Thyroid gland (tissue), 4 donors: Measurements from ENCODE around the gene TAB3. TPM values are rescaled to one million over a fixed set of nuclear protein-coding genes. Genes with fewer than 3 reads are reported as not detected.

Experiments
- DNase-seq, 2 donors: peaks; one replicate each; pipeline ENCODE4 v3.0.0-alpha.2; 2019
- H3K27ac ChIP-seq, 3 donors: fragments of 200-600 bp; sonication (generic); 1 replicate in 2 of 3; 2 replicates in 1 of 3; pipeline ENCODE4 v1.5.1; 2016 to 2019; ENCODE audit warnings: mild to moderate bottlenecking in 1 of 3, moderate library complexity in 1 of 3
- H3K27me3 ChIP-seq: fragments of 200-600 bp; sonication (generic); one replicate; pipeline ENCODE4 v1.5.1; 2019
- H3K36me3 ChIP-seq, 2 donors: fragments of 200-600 bp; sonication (generic); one replicate each; pipeline ENCODE4 v1.5.1; 2016 to 2019
- H3K4me1 ChIP-seq, 2 donors: fragments of 200-600 bp; sonication (generic); one replicate each; pipeline ENCODE4 v1.5.1; 2017 to 2019
- H3K4me3 ChIP-seq, 3 donors: fragments of 200-600 bp; sonication (generic); replicated peaks in 1 of 3; 1 replicate in 2 of 3; 2 replicates in 1 of 3; pipeline ENCODE4 v1.5.1; 2016; ENCODE audit warnings: mild to moderate bottlenecking in 1 of 3
- H3K9me3 ChIP-seq: fragments of 200-600 bp; sonication (generic); one replicate; pipeline ENCODE4 v1.5.1; 2017
- POLR2A ChIP-seq, 2 donors: fragments of 450-650 bp; IDR thresholded peaks; one replicate each; pipeline ENCODE4 v1.6.1; 2017; ENCODE audit warnings: antibody characterized with exemption in 2 of 2, mild to moderate bottlenecking in 2 of 2, moderate library complexity in 1 of 2
- WGBS, 2 donors: methylation state at CpG; one replicate each; pipeline ENCODE4 v1.1.5; 2017; 5-methylcytosine and 5-hydroxymethylcytosine counted together
- intact Hi-C: fragments of 100-400 bp; cut with DNase I; formaldehyde crosslinking; loops from one replicate; pipeline ENCODE4 v1.15.1; 2023
- total RNA-seq, 4 donors: library from RNA; depleted of rRNA; stranded (reverse); fragments of >200 nt; gene quantifications; one replicate each; pipeline ENCODE4 v1.2.3, GENCODE V29; 2016
- TF ChIP-seq, protein P1 (sequence below), 6 experiments: fragments of 200-600 bp in 3 of 6; fragments of 450-650 bp in 3 of 6; sonication (generic) in 3 of 6; IDR thresholded peaks; one replicate each; pipeline ENCODE4 v1.5.1; 2016 to 2019; ENCODE audit warnings: antibody characterized with exemption in 6 of 6, mild to moderate bottlenecking in 2 of 6, inconsistent platforms in 1 of 6, moderate library complexity in 1 of 6

Gene TAB3
- total RNA-seq, 4 donors from 2014 or later, result 38.8 to 59.9 (median 46.6) TPM

- DNase-seq, result no peak
- H3K27me3 ChIP-seq, result no peaks in the 10 kb centered on the region
- no peaks in the 10 kb centered on the region for H3K4me1 ChIP-seq
- H3K9me3 ChIP-seq, result no peaks in the 10 kb centered on the region
- 70 to 75% methylated on average over 2 of the region's 2 CpGs for WGBS, 2 donors
- H3K36me3 ChIP-seq, result no peaks in the 10 kb centered on the region
- no peak for TF ChIP-seq POLR2A (IDR thresholded peaks at IDR 0.05)
- TF ChIP-seq, protein P1, sequence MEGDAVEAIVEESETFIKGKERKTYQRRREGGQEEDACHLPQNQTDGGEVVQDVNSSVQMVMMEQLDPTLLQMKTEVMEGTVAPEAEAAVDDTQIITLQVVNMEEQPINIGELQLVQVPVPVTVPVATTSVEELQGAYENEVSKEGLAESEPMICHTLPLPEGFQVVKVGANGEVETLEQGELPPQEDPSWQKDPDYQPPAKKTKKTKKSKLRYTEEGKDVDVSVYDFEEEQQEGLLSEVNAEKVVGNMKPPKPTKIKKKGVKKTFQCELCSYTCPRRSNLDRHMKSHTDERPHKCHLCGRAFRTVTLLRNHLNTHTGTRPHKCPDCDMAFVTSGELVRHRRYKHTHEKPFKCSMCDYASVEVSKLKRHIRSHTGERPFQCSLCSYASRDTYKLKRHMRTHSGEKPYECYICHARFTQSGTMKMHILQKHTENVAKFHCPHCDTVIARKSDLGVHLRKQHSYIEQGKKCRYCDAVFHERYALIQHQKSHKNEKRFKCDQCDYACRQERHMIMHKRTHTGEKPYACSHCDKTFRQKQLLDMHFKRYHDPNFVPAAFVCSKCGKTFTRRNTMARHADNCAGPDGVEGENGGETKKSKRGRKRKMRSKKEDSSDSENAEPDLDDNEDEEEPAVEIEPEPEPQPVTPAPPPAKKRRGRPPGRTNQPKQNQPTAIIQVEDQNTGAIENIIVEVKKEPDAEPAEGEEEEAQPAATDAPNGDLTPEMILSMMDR (IDR thresholded peaks at IDR 0.05), result no peak
- no peak overlapping the region for H3K4me3 ChIP-seq
- H3K27ac ChIP-seq, result no peak overlapping the region
- intact Hi-C loops, result no loop called here
Measured at GRCh38 chrX:30819080-30819479, 70.0 kb downstream of the TAB3 start.

DNA sequence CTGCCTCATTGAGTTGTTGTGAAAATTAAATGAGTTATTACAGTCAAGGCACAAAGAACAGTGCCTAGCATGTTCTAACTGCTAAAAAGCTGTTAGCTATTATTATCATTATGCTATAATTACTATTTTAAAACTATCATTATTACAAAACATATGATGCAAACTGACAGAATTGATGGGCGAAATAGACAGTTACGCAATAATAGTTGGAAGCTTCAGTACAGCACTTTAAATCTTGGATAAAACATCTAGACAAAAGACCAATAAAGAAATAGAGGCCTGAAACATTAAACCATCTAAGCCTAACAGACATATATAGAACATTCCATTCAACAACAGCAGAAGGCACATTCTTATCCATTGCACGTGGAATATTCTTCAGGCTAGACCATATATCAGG, 73.0 kb downstream of the TAB3 start:
- no peak overlapping the region for H3K27ac ChIP-seq
- intact Hi-C loops, result no loop called here
- no peaks in the 10 kb centered on the region for H3K4me1 ChIP-seq
- no peaks in the 10 kb centered on the region for H3K9me3 ChIP-seq
- H3K4me3 ChIP-seq, result no peak overlapping the region
- H3K27me3 ChIP-seq, result no peaks in the 10 kb centered on the region
- H3K36me3 ChIP-seq, result no peaks in the 10 kb centered on the region
- TF ChIP-seq, protein P1 (IDR thresholded peaks at IDR 0.05), result no peak
- no peak for TF ChIP-seq POLR2A (IDR thresholded peaks at IDR 0.05)
- 90 to 93% methylated on average over 3 of the region's 3 CpGs for WGBS, 2 donors
- no peak for DNase-seq

DNA sequence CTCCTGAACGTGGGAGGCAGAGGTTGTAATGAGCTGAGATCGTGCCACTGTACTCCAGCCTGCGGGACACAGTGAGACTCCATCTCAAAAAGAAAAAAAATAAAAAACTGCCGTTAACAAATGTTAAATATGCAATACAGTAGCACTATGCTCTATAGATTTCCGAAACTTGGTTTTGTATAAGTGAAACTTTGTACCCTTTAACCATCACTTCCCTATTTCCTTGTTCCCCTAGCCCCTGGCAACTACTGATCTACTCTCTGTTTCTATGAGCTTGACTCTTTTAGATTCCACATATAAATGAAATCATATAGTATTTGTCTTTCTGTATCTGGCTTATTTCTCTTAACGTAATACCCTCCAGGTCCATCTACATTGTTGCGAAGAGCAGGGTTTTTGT, 74.1 kb downstream of the TAB3 start:
- no peaks in the 10 kb centered on the region for H3K36me3 ChIP-seq
- H3K4me3 ChIP-seq, result no peak overlapping the region
- no peak overlapping the region for H3K27ac ChIP-seq
- H3K9me3 ChIP-seq, result no peaks in the 10 kb centered on the region
- no peaks in the 10 kb centered on the region for H3K27me3 ChIP-seq
- no peak for DNase-seq
- intact Hi-C loops, result no loop called here
- H3K4me1 ChIP-seq, result no peaks in the 10 kb centered on the region
- 90 to 92% methylated on average over 7 of the region's 7 CpGs for WGBS, 2 donors
- TF ChIP-seq POLR2A (IDR thresholded peaks at IDR 0.05), result no peak
- TF ChIP-seq, protein P1 (IDR thresholded peaks at IDR 0.05), result no peak

DNA sequence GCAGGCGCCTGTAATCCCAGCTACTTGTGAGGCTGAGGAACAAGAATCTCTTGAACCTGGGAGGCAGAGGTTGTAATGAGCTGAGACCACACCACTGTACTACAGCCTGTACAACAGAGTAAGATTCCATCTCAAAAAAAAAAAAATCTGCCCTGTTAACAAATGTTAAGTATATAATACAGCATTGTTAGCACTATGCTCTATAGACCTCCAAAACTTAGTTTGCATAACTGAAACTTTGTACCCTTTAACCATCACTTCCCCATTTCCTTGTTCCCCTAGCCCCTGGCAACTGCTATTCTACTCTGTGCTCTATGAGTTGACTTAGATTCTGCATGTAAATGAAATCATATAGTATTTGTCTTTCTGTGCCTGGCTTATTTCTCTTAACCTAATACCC, 76.7 kb downstream of the TAB3 start:
- WGBS, 2 donors, result 82 to 100% methylated on average over 1 of the region's 1 CpG

DNA sequence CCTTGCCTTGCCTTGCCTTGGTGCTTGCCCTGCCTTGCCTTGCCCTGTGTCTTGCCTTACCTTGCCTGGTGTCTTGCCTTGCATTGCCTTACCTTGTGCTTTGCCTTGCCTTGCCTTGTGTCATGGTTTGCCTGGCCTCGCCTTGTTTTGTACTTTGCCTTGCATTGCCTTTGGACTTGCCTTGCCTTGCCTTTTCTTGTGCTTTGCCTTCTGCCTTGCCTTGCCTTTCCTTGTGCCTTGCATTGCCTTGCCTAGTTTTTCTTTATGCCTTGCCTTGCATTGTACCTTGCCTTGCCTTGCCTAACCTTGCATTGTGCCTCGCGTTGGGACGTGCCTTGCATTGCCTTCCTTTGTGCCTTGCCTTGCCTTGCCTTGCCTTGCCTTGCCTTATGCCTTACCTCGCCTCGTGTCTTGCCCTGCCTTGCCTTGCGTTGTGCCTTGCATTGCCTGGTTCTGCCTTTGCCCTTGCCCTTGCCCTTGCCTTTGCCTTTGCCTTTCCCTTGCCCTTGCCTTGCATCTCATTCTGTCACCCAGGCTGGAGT, 82.8 kb downstream of the TAB3 start:
- no peaks in the 10 kb centered on the region for H3K36me3 ChIP-seq
- TF ChIP-seq, protein P1 (IDR thresholded peaks at IDR 0.05), result no peak
- TF ChIP-seq POLR2A (IDR thresholded peaks at IDR 0.05), result no peak
- intact Hi-C loops, result no loop called here
- H3K9me3 ChIP-seq, result no peaks in the 10 kb centered on the region
- no peak for DNase-seq
- 91 to 95% methylated on average over 7 of the region's 7 CpGs for WGBS, 2 donors
- no peaks in the 10 kb centered on the region for H3K4me1 ChIP-seq
- H3K4me3 ChIP-seq, result no peak overlapping the region
- H3K27ac ChIP-seq, result no peak overlapping the region
- H3K27me3 ChIP-seq, result no peaks in the 10 kb centered on the region

More for the DNA sequence above, 76.7 kb downstream of the TAB3 start:
- no peaks in the 10 kb centered on the region for H3K27me3 ChIP-seq
- no peaks in the 10 kb centered on the region for H3K9me3 ChIP-seq
- no peak overlapping the region for H3K27ac ChIP-seq
- H3K36me3 ChIP-seq, result no peaks in the 10 kb centered on the region
- no peak overlapping the region for H3K4me3 ChIP-seq
- intact Hi-C loops, result no loop called here
- no peaks in the 10 kb centered on the region for H3K4me1 ChIP-seq
- TF ChIP-seq, protein P1 (IDR thresholded peaks at IDR 0.05), result no peak
- no peak for TF ChIP-seq POLR2A (IDR thresholded peaks at IDR 0.05)
- DNase-seq, result no peak
